Right lung (tissue), 5 donors: ENCODE data around the gene ANXA4. TPM values are rescaled to one million over a fixed set of nuclear protein-coding genes. Genes with fewer than 3 reads are reported as not detected.

Source experiments
- DNase-seq, 2 donors: peaks; one replicate each; pipeline ENCODE4 v3.0.0-alpha.2; 2013
- polyA plus RNA-seq, 5 donors: library from polyadenylated mRNA; unstranded; fragments of 120-200 nt; gene quantifications; one replicate each; pipeline versions ENCODE4 v1.2.1 to v1.2.3, GENCODE V29; 2013; ENCODE audit warnings: inconsistent platforms in 1 of 5, low replicate concordance in 1 of 5; ENCODE audit not compliant: insufficient read length in 5 of 5, insufficient read depth in 1 of 5

The ANXA4 gene
- polyA plus RNA-seq, 5 donors: 77.3 to 102 (median 85.8) TPM

- DNase-seq: no peak
Observed at GRCh38 chr2:69774984-69775982, 33.3 kb downstream of the ANXA4 start.

GRCh38 chr2:69776886-69777785, 35.2 kb downstream of the ANXA4 start:
- no peak for DNase-seq

- no peak for DNase-seq
Observed at GRCh38 chr2:69777786-69778105, 35.8 kb downstream of the ANXA4 start.

- DNase-seq: no peak
Observed at GRCh38 chr2:69779258-69780001, 37.5 kb downstream of the ANXA4 start.

- DNase-seq: no peak
Observed at GRCh38 chr2:69780921-69781320, 39.0 kb downstream of the ANXA4 start.

GRCh38 chr2:69781321-69782248, 39.7 kb downstream of the ANXA4 start:
- no peak for DNase-seq

- no peak for DNase-seq
Observed at GRCh38 chr2:69784228-69784627, 42.3 kb downstream of the ANXA4 start.

GRCh38 chr2:69785358-69785757, 43.4 kb downstream of the ANXA4 start:
- DNase-seq: no peak

GRCh38 chr2:69786052-69786560, 44.2 kb downstream of the ANXA4 start:
- no peak for DNase-seq

GRCh38 chr2:69789175-69789721, 47.3 kb downstream of the ANXA4 start:
- DNase-seq: peak in 1 of 2 donors; percentile 50

- DNase-seq: peak in 1 of 2 donors; percentile 62
Observed at GRCh38 chr2:69789772-69790600, 48.1 kb downstream of the ANXA4 start.

GRCh38 chr2:69790601-69790959, 48.6 kb downstream of the ANXA4 start:
- no peak for DNase-seq

- DNase-seq: no peak
Observed at GRCh38 chr2:69791045-69791444, 49.1 kb downstream of the ANXA4 start.

GRCh38 chr2:69796174-69796573, 54.2 kb downstream of the ANXA4 start:
- DNase-seq: no peak

GRCh38 chr2:69797235-69797634, 55.3 kb downstream of the ANXA4 start:
- DNase-seq: no peak

GRCh38 chr2:69797836-69798289, 55.9 kb downstream of the ANXA4 start:
- DNase-seq: no peak

GRCh38 chr2:69798290-69798908, 56.5 kb downstream of the ANXA4 start:
- DNase-seq: no peak

GRCh38 chr2:69798909-69799526, 57.1 kb downstream of the ANXA4 start:
- no peak for DNase-seq
